ENCODE data around the gene SOX15.
A peak's percentile ranks its signal among the peaks of the same experiment; 100 is the strongest.

Gene SOX15

DNA sequence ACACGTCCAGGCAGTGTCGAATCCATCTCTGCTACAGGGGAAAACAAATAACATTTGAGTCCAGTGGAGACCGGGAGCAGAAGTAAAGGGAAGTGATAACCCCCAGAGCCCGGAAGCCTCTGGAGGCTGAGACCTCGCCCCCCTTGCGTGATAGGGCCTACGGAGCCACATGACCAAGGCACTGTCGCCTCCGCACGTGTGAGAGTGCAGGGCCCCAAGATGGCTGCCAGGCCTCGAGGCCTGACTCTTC lies 17.6 kb downstream of the SOX15 start:
- DNase-seq (ENCODE audit: low read depth), result peak; percentile 99
- peak overlapping the region; percentile 99 for H3K4me3 ChIP-seq (ENCODE audit: low read depth, low read length)
- TF ChIP-seq, protein P1, sequence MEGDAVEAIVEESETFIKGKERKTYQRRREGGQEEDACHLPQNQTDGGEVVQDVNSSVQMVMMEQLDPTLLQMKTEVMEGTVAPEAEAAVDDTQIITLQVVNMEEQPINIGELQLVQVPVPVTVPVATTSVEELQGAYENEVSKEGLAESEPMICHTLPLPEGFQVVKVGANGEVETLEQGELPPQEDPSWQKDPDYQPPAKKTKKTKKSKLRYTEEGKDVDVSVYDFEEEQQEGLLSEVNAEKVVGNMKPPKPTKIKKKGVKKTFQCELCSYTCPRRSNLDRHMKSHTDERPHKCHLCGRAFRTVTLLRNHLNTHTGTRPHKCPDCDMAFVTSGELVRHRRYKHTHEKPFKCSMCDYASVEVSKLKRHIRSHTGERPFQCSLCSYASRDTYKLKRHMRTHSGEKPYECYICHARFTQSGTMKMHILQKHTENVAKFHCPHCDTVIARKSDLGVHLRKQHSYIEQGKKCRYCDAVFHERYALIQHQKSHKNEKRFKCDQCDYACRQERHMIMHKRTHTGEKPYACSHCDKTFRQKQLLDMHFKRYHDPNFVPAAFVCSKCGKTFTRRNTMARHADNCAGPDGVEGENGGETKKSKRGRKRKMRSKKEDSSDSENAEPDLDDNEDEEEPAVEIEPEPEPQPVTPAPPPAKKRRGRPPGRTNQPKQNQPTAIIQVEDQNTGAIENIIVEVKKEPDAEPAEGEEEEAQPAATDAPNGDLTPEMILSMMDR (IDR thresholded peaks at IDR 0.05; ENCODE audit: control insufficient read depth, extremely low read depth, insufficient read depth), result no peak

DNA sequence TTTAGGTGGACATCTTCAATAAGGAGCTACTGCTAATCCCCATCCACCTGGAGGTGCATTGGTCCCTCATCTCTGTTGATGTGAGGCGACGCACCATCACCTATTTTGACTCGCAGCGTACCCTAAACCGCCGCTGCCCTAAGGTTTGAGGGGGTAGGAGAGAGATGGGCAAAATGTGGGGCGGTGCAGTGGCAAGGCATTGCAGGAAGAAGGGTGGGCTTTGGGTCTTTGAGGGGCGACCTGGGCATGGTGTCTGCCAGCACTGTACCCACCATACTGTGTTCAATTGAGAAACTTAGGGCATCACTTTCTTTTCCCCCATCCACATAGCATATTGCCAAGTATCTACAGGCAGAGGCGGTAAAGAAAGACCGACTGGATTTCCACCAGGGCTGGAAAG lies 19.5 kb downstream of the SOX15 start:
- H3K4me3 ChIP-seq (ENCODE audit: low read depth, low read length), result no peak overlapping the region
- no peak for DNase-seq (ENCODE audit: low read depth)
- TF ChIP-seq, protein P1 (IDR thresholded peaks at IDR 0.05; ENCODE audit: control insufficient read depth, extremely low read depth, insufficient read depth), result no peak

DNA sequence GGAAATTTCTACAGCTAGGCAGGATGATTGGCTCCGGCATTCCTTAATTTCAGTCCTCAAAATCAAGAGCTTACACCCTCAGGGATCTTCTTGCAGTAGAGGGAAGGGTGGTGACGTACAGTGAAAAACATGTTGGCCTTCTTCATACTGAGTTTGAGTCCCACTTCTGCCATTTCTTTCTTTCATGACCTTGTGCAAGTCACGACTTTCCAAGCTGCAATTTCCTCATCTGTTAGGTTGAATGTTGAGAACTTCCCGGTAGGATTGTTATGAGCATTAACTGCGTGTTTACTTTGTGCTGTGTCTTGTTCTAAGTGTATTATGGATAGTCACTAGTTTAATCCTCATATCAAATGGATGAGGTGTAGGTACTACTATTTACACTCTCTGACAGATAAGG lies 20.3 kb downstream of the SOX15 start:
- H3K4me3 ChIP-seq (ENCODE audit: low read depth, low read length), result no peak overlapping the region
- DNase-seq (ENCODE audit: low read depth), result no peak
- TF ChIP-seq, protein P1 (IDR thresholded peaks at IDR 0.05; ENCODE audit: control insufficient read depth, extremely low read depth, insufficient read depth), result no peak

DNA sequence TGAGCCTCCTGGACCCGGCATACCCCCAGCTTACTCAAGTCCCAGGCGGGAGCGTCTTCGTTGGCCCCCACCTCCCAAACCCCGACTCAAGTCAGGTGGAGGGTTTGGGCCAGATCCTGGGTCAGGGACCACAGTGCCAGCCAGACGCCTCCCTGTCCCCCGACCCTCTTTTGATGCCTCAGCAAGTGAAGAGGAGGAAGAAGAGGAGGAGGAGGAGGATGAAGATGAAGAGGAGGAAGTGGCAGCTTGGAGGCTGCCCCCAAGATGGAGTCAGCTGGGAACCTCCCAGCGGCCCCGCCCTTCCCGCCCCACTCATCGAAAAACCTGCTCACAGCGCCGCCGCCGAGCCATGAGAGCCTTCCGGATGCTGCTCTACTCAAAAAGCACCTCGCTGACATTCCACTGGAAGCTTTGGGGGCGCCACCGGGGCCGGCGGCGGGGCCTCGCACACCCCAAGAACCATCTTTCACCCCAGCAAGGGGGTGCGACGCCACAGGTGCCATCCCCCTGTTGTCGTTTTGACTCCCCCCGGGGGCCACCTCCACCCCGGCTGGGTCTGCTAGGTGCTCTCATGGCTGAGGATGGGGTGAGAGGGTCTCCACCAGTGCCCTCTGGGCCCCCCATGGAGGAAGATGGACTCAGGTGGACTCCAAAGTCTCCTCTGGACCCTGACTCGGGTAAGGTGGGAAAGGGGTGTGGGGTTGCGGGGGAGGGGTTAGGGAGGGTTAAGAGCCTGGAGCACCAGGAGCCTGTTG lies 26.6 kb downstream of the SOX15 start:
- TF ChIP-seq, protein P1 (IDR thresholded peaks at IDR 0.05; ENCODE audit: control insufficient read depth, extremely low read depth, insufficient read depth), result no peak
- no peak for DNase-seq (ENCODE audit: low read depth)
- H3K4me3 ChIP-seq (ENCODE audit: low read depth, low read length), result peak overlapping the region; percentile 90

DNA sequence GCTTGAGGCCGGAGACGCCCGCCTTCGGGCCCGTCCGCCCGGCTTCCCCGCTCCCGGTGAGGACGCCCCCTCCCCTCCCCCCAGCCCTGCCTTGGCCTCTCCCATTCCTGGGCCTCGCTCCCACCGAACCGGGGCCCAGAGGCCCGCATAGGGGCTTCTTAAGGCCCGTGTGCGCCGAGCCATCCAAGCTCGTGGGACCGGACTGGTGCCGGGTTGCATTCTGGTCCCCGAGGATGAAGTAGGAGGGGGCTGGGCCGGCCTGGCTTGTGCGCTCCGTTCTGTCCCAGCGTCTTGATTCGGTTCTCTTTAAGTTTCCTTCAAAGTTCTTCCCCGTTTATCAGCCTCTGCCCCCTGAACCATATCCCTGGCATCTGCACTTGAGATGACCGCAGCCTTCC lies 27.7 kb downstream of the SOX15 start:
- TF ChIP-seq, protein P1 (IDR thresholded peaks at IDR 0.05; ENCODE audit: control insufficient read depth, extremely low read depth, insufficient read depth), result no peak
- no peak for DNase-seq (ENCODE audit: low read depth)
- peak overlapping the region; percentile 90 for H3K4me3 ChIP-seq (ENCODE audit: low read depth, low read length)

DNA sequence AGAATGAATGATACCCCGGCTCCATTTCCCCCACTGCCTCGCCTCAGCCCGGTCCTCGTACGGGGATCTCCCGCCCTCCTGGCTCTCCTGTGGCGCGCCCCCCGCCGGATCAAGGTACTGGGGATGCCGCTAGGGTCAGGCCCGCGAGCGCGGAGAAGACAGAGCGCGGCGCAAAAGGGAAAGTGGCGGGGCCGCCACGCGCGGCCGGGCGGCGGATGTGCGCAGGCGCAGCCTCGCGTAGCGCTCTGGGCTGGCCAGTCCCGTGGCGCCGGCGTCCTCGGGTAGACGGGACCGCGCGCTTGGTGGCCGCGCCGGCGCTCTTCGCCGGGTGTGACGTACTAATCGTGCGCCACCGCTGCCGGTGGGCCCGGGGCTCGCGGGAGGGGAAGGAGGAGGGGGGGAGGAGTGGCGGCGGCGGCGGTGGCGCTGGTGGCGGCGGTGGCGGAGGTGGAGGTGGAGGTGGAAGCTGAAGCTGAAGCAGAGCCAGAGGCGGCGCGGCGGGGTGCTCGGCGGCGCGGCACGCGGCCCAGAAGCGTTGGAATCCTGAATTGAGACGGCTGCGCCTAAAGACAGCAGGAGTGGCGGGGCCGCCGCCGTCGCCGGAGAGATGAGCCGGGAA lies 28.2 kb downstream of the SOX15 start, which contains the start of gene SENP3:
TSS of gene SENP3 (plus strand) at position 331 of the 619 bp plus-strand sequence. CDS start 1,158 bp downstream, outside the sequence.
- H3K4me3 ChIP-seq (ENCODE audit: low read depth, low read length), result peak within 1 kb of the TSS; percentile 90
- DNase-seq (ENCODE audit: low read depth), result no peak
- TF ChIP-seq, protein P1 (IDR thresholded peaks at IDR 0.05; ENCODE audit: control insufficient read depth, extremely low read depth, insufficient read depth), result no peak

Data from LNCaP clone FGC (cell line).